GM23338 (cell line): ENCODE results near the gene ANKFN1.

Experiments used
- EZH2 ChIP-seq: fragments of 200-600 bp; sonication (generic); IDR thresholded peaks from one replicate; pipeline ENCODE4 v1.8.0; 2017; ENCODE audit warnings: antibody characterized with exemption, mild to moderate bottlenecking, low read depth; ENCODE audit not compliant: unreplicated experiment
- EZH2phosphoT487 ChIP-seq: fragments of 200-600 bp; sonication (generic); IDR thresholded peaks from one replicate; pipeline ENCODE4 v1.8.1; 2018; ENCODE audit warnings: antibody characterized with exemption; ENCODE audit not compliant: unreplicated experiment
- POLR2AphosphoS5 ChIP-seq: IDR thresholded peaks from 2 replicates; pipeline ENCODE4 v1.6.1; 2016; ENCODE audit warnings: antibody characterized with exemption, low read depth
- STAT1 ChIP-seq: IDR thresholded peaks from one replicate; pipeline ENCODE4 v1.6.1; 2016; ENCODE audit warnings: antibody characterized with exemption; ENCODE audit not compliant: unreplicated experiment
- TF ChIP-seq, protein P1 (sequence below), 2 experiments: fragments of 200-600 bp in 1 of 2; sonication (generic) in 1 of 2; conservative IDR thresholded peaks; 2 replicates each; pipeline versions ENCODE4 v1.5.1 to v1.6.1; 2016 to 2017; ENCODE audit warnings: antibody characterized with exemption in 2 of 2, low read depth in 2 of 2, mild to moderate bottlenecking in 2 of 2, moderate library complexity in 1 of 2
- TF ChIP-seq, protein P2 (sequence below): IDR thresholded peaks from one replicate; pipeline ENCODE4 v1.6.1; 2018; ENCODE audit warnings: antibody characterized with exemption; ENCODE audit not compliant: unreplicated experiment

DNA sequence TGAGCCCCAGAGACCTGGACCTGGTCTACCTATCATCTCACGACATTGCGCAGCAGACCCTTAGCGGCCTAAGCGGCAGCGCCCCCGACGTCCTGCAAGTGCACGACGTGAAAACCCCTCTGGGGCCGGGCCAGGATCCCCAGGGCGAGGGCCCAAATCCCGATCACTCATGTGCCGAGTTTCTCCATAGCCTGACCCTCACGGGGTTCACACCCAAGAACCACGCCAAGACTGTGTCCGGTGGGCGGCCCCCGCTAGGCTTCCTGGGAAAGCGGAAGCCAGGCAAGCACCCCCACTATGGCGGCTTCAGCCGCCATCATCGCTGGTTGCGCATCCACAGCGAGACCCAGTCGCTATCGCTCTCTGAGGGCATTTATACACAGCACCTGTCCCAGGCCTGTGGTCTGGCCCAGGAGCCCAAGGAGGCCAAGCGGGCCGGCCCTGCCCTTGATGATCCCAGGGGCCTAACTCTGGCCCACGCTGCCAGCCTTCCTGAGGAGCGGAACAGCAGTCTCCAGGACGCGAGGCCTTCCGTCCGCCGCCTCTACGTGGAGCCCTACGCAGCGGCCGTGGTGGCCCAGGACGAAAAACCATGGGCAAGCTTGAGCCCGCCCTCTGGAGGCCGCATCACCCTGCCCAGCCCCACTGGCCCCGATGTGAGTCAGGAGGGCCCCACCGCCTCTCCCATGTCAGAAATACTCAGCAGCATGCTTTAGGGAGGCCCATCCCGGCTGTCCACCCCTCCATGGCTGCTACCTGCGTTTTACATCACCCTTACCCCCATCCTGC, 357.5 kb downstream of the ANKFN1 start:
- TF ChIP-seq, protein P1, sequence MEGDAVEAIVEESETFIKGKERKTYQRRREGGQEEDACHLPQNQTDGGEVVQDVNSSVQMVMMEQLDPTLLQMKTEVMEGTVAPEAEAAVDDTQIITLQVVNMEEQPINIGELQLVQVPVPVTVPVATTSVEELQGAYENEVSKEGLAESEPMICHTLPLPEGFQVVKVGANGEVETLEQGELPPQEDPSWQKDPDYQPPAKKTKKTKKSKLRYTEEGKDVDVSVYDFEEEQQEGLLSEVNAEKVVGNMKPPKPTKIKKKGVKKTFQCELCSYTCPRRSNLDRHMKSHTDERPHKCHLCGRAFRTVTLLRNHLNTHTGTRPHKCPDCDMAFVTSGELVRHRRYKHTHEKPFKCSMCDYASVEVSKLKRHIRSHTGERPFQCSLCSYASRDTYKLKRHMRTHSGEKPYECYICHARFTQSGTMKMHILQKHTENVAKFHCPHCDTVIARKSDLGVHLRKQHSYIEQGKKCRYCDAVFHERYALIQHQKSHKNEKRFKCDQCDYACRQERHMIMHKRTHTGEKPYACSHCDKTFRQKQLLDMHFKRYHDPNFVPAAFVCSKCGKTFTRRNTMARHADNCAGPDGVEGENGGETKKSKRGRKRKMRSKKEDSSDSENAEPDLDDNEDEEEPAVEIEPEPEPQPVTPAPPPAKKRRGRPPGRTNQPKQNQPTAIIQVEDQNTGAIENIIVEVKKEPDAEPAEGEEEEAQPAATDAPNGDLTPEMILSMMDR (conservative IDR thresholded peaks at IDR 0.05; ENCODE audit: low read depth in 2 of 2): peak in 1 of 2 experiments; percentile 31; a peak in 1 of 4 replicates
- TF ChIP-seq EZH2 (no peak), POLR2AphosphoS5 (no peak), EZH2phosphoT487 (no peak), STAT1 (no peak)
- TF ChIP-seq, protein P2, sequence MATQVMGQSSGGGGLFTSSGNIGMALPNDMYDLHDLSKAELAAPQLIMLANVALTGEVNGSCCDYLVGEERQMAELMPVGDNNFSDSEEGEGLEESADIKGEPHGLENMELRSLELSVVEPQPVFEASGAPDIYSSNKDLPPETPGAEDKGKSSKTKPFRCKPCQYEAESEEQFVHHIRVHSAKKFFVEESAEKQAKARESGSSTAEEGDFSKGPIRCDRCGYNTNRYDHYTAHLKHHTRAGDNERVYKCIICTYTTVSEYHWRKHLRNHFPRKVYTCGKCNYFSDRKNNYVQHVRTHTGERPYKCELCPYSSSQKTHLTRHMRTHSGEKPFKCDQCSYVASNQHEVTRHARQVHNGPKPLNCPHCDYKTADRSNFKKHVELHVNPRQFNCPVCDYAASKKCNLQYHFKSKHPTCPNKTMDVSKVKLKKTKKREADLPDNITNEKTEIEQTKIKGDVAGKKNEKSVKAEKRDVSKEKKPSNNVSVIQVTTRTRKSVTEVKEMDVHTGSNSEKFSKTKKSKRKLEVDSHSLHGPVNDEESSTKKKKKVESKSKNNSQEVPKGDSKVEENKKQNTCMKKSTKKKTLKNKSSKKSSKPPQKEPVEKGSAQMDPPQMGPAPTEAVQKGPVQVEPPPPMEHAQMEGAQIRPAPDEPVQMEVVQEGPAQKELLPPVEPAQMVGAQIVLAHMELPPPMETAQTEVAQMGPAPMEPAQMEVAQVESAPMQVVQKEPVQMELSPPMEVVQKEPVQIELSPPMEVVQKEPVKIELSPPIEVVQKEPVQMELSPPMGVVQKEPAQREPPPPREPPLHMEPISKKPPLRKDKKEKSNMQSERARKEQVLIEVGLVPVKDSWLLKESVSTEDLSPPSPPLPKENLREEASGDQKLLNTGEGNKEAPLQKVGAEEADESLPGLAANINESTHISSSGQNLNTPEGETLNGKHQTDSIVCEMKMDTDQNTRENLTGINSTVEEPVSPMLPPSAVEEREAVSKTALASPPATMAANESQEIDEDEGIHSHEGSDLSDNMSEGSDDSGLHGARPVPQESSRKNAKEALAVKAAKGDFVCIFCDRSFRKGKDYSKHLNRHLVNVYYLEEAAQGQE: no peak
